Stimulated activated CD4-positive, alpha-beta T cell treated with anti-CD3 and anti-CD28 coated beads, TNF-alpha, amount 100 ng/mL, for 24 hours (primary cell): Measurements from ENCODE around the gene MYT1.
"Not testable (repeated sequence)": the region's sequence is repeated elsewhere in the genome, so short reads cannot be mapped to it uniquely, and the experiment has no call there.

Source experiments
- DNase-seq, 3 experiments: peaks; one replicate each; pipeline ENCODE4 v3.0.0-alpha.2; 2020; ENCODE audit warnings: low read depth in 3 of 3

The MYT1 gene

GRCh38 chr20:64164123-64164836 is at the start of gene MYT1:
Gene MYT1, plus strand, starts transcription at chr20:64164452. Its CDS starts 34,410 bp downstream, at chr20:64198862.
- no peak for DNase-seq

- DNase-seq = no peak
Measured at GRCh38 chr20:64115171-64115911, 48.9 kb upstream of the MYT1 start.

- DNase-seq = no peak
Measured at GRCh38 chr20:64116016-64116415, 48.2 kb upstream of the MYT1 start.

- no peak for DNase-seq
Measured at GRCh38 chr20:64116541-64117431, 47.5 kb upstream of the MYT1 start.

GRCh38 chr20:64117432-64117777 is 46.8 kb upstream of the MYT1 start:
- DNase-seq = not testable (repeated sequence)

- DNase-seq = no peak
Measured at GRCh38 chr20:64119301-64119680, 45.0 kb upstream of the MYT1 start.

- no peak for DNase-seq
Measured at GRCh38 chr20:64119681-64120341, 44.4 kb upstream of the MYT1 start.

- no peak for DNase-seq
Measured at GRCh38 chr20:64121586-64121985, 42.7 kb upstream of the MYT1 start.

- DNase-seq = not testable (repeated sequence)
Measured at GRCh38 chr20:64122927-64123326, 41.3 kb upstream of the MYT1 start.

- not testable (repeated sequence) for DNase-seq
Measured at GRCh38 chr20:64123517-64123916, 40.7 kb upstream of the MYT1 start.

GRCh38 chr20:64129146-64129782 is 35.0 kb upstream of the MYT1 start:
- DNase-seq = no peak

- DNase-seq = no peak
Measured at GRCh38 chr20:64130271-64130670, 34.0 kb upstream of the MYT1 start.

- no peak for DNase-seq
Measured at GRCh38 chr20:64130876-64131275, 33.4 kb upstream of the MYT1 start.

GRCh38 chr20:64131406-64131805 is 32.8 kb upstream of the MYT1 start:
- DNase-seq = no peak

GRCh38 chr20:64133951-64134407 is 30.3 kb upstream of the MYT1 start:
- no peak for DNase-seq

GRCh38 chr20:64134744-64135143 is 29.5 kb upstream of the MYT1 start:
- DNase-seq = not testable (repeated sequence)

- no peak for DNase-seq
Measured at GRCh38 chr20:64136004-64136710, 28.1 kb upstream of the MYT1 start.

GRCh38 chr20:64137598-64138031 is 26.6 kb upstream of the MYT1 start:
- DNase-seq = no peak

GRCh38 chr20:64138276-64138815 is 25.9 kb upstream of the MYT1 start:
- no peak for DNase-seq
